Measurements from ENCODE around the gene CD59. TPM values are rescaled to one million over a fixed set of nuclear protein-coding genes. Genes with fewer than 3 reads are reported as not detected.
"Not testable (repeated sequence)": the region's sequence is repeated elsewhere in the genome, so short reads cannot be mapped to it uniquely, and the experiment has no call there.

The CD59 gene
- total RNA-seq, 1 donor from 2014 or later, result 1,004 TPM

GRCh38 chr11:33712436-33712835, 23.8 kb downstream of the CD59 start:
- H3K27me3 ChIP-seq, result no peaks in the 10 kb centered on the region
- intact Hi-C loops (cut with DNase I), result no loop called here
- peaks cover 94% of the 10 kb centered on the region for H3K36me3 ChIP-seq
- H3K27ac ChIP-seq, result no peak overlapping the region
- no peak for ATAC-seq
- TF ChIP-seq CTCF (IDR thresholded peaks at IDR 0.05), result no peak
- H3K4me3 ChIP-seq, result no peak overlapping the region
- no peak for DNase-seq
- H3K9me3 ChIP-seq, result no peaks in the 10 kb centered on the region
- peaks cover 28% of the 10 kb centered on the region for H3K4me1 ChIP-seq

GRCh38 chr11:33709466-33709865, 26.8 kb downstream of the CD59 start:
- no peak overlapping the region for H3K4me3 ChIP-seq
- peaks cover 78% of the 10 kb centered on the region for H3K36me3 ChIP-seq

GRCh38 chr11:33708985-33709384, 27.2 kb downstream of the CD59 start:
- Histone ChIP-seq H3K27ac (no peak overlapping the region), H3K9me3 (no peaks in the 10 kb centered on the region), H3K4me1 (peaks cover 44% of the 10 kb centered on the region), H3K27me3 (no peaks in the 10 kb centered on the region), H3K36me3 (peaks cover 73% of the 10 kb centered on the region), H3K4me3 (no peak overlapping the region)
- TF ChIP-seq CTCF (IDR thresholded peaks at IDR 0.05), result no peak
- no peak for DNase-seq
- intact Hi-C loops (cut with DNase I), result no loop called here
- ATAC-seq, result no peak

More at GRCh38 chr11:33709466-33709865, 26.8 kb downstream of the CD59 start:
- ATAC-seq, result no peak
- no peaks in the 10 kb centered on the region for H3K9me3 ChIP-seq
- no peaks in the 10 kb centered on the region for H3K27me3 ChIP-seq
- DNase-seq, result no peak
- TF ChIP-seq CTCF (IDR thresholded peaks at IDR 0.05), result no peak
- intact Hi-C loops (cut with DNase I), result no loop called here
- no peak overlapping the region for H3K27ac ChIP-seq
- peaks cover 40% of the 10 kb centered on the region for H3K4me1 ChIP-seq

- H3K9me3 ChIP-seq; DNase-seq; H3K27me3 ChIP-seq; intact Hi-C loops (cut with DNase I); H3K4me3 ChIP-seq: not testable (repeated sequence)
- ATAC-seq, result peak; percentile 83
- Histone ChIP-seq H3K4me1 (peaks cover 47% of the 10 kb centered on the region), H3K27ac (peak overlapping the region; percentile 52), H3K36me3 (peaks cover 61% of the 10 kb centered on the region)
Observed at GRCh38 chr11:33707831-33708230, 28.4 kb downstream of the CD59 start.

- DNase-seq, result no peak
- H3K27ac ChIP-seq, result peak overlapping the region; percentile 52
- intact Hi-C loops (cut with DNase I), result no loop called here
- H3K36me3 ChIP-seq, result peaks cover 54% of the 10 kb centered on the region
- H3K4me3 ChIP-seq, result no peak overlapping the region
- H3K27me3 ChIP-seq, result no peaks in the 10 kb centered on the region
- TF ChIP-seq CTCF (IDR thresholded peaks at IDR 0.05), result no peak
- no peak for ATAC-seq
- H3K4me1 ChIP-seq, result peaks cover 56% of the 10 kb centered on the region
- no peaks in the 10 kb centered on the region for H3K9me3 ChIP-seq
Observed at GRCh38 chr11:33706966-33707365, 29.3 kb downstream of the CD59 start.

- ATAC-seq (no peak), DNase-seq (no peak)
- peaks cover 60% of the 10 kb centered on the region for H3K4me1 ChIP-seq
- H3K27ac ChIP-seq, result peak overlapping the region; percentile 52
- no peaks in the 10 kb centered on the region for H3K9me3 ChIP-seq
- H3K27me3 ChIP-seq, result no peaks in the 10 kb centered on the region
- TF ChIP-seq CTCF (IDR thresholded peaks at IDR 0.05), result no peak
- H3K4me3 ChIP-seq, result no peak overlapping the region
- peaks cover 50% of the 10 kb centered on the region for H3K36me3 ChIP-seq
- intact Hi-C loops (cut with DNase I), result no loop called here
Observed at GRCh38 chr11:33706546-33706945, 29.7 kb downstream of the CD59 start.
